NOMO-1 treated with DMSO at 0.1 percent for 48 hours (cell line): ENCODE results near the gene GPR153.

ENCODE experiments used
- DNase-seq: peaks from one replicate; lab custom pipeline; 2025; ENCODE audit not compliant: unreplicated experiment; lab: John Stamatoyannopoulos, UW

GPR153 gene

GRCh38 chr1:6269720-6270400, 9.0 kb upstream of the GPR153 start:
- no peak for DNase-seq

DNA sequence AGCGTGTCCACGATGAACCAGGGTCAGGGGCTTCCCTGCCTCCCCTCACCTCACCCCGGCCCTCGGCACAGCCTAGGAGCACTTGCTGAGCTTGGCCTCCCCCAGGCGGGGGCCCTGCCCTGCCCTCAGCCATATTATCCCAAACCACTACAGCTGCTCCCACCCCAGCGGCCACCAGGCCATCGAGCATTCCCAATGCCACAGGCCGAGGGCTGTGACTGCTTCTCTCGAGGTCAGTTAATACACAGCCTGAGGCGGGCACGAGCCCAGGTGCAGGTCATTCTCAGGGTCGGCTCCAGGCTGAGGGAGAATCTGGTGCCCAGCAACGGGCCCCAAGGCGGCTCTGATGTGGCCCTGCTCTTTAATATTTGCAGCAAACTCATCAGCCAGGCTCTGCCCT, 8.4 kb upstream of the GPR153 start:
- DNase-seq = no peak

DNA sequence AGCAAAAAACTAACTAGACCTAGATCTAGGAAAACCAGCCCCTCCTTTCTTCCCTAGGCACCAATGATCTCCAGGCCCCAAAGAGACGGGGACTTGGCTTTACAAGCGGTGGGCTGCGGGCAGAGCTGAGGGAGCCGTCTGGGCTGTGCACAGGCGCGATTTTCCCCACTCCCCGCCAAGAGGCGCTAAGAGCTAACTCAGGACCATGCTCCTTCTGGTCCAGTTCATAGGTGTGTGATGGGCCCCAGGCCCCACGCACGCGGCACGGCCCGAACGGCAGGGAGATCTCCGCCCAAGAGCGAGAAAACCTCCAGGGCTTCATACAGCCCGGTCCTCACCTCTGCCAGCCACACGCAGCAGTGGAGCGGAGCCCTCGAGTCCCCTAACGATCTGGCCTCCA, 7.5 kb upstream of the GPR153 start:
- no peak for DNase-seq

- DNase-seq = no peak
Observed at GRCh38 chr1:6267686-6268322, 6.9 kb upstream of the GPR153 start.

DNA sequence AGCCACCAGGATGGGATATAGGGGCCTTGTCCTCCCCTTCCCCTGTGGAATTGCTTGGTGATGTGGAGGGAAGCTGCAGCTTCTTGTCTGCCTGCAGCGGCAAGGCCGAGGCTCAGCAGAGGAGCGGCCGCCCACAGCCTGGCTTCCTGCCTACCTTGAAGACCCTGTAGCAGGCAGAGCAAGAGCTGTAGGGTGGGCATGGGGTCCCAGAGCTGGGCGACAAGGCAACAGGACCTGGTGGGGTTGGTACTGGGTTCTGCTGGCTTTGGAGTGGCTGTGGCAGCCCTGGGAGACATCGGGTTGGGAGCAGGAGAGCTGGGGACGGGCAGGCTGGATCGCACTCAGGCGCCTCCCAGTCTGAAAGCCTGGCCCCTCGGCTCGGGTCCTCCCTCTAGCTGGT, 5.7 kb upstream of the GPR153 start:
- no peak for DNase-seq

DNA sequence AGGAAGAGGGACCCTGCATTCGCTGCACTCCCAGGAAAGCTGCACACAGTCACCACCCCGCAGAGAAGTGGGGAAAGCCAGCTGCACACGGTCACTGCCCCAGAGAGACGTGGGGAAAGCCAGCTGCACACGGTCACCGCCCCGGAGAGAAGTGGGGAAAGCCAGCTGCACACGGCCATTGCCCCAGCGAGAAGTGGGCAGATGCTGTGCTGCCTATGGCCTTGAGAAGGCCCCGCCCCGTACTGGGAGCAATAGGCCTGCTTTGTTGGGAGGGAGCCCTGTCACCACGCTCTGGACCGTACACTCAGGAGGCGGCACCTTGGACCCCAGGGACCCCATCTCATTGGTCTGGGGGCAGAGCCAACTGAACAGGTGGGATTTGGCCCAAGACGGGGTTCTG, 4.3 kb upstream of the GPR153 start:
- DNase-seq = no peak

DNA sequence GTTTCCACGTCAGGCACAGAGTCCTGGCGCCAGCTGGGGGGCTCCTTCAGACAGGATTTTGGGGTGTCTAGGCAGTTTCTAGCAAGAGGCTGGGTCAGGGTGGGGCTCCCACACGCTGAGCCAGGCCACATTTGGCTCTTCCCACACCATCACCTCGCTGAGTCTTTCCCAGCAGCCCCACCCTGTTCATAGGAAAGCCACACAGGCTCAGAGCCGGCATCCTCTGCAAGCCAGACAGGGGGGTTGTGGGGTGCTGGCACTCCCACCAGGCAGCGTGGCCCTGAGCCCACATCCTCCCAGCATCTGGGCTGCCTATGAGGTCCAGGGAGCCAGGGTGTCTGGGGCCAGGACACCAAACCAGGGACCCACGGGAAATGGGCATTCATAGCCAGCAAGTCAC, 2.8 kb upstream of the GPR153 start:
- DNase-seq = no peak

GRCh38 chr1:6262555-6263420, 1.9 kb upstream of the GPR153 start:
- no peak for DNase-seq

DNA sequence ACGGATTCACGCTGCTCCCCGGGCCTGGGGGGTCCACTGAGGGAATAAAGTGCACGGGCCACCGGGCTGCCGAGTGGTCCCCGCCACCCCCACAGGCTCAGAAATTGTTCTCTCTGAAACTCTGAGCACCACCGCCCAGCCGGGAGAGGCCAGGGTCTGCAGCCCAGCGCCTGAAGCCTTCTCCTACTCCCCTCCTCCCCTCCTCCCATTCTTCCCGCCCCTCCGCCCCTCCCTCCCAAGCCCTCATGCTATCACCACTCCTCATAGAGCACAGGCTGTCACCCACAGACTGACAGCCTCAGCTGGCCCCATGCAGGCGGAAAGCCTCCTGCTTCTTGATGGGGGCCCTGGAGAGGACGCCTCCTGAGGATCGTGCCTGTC, 707 bp upstream of the GPR153 start:
- no peak for DNase-seq

DNA sequence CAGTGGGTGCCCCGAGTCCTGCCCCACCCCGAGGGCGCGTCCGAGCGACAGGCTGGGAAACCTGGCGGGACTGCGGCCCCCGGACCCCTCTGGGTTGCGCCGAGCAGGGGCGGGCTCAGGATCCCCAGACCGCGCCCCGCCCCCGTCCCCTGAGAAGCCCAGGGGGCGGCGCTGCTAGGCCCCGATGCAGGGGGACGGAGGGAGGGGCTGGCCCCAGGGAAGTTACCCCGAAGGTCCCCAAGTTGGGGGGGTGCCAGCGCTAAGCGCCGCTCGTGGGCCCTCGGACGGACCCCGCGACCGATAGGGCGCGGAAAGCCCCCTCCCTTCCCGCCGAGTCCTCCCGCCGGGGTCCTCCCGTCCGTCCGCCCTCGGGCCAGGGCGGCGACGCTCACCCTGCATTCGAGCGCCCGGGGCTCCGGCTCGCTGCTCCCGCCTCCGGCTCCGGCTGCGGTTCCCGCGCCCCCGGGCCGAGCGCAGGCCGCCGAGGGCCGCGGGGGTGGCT, 414 bp downstream of the GPR153 start:
- no peak for DNase-seq

DNA sequence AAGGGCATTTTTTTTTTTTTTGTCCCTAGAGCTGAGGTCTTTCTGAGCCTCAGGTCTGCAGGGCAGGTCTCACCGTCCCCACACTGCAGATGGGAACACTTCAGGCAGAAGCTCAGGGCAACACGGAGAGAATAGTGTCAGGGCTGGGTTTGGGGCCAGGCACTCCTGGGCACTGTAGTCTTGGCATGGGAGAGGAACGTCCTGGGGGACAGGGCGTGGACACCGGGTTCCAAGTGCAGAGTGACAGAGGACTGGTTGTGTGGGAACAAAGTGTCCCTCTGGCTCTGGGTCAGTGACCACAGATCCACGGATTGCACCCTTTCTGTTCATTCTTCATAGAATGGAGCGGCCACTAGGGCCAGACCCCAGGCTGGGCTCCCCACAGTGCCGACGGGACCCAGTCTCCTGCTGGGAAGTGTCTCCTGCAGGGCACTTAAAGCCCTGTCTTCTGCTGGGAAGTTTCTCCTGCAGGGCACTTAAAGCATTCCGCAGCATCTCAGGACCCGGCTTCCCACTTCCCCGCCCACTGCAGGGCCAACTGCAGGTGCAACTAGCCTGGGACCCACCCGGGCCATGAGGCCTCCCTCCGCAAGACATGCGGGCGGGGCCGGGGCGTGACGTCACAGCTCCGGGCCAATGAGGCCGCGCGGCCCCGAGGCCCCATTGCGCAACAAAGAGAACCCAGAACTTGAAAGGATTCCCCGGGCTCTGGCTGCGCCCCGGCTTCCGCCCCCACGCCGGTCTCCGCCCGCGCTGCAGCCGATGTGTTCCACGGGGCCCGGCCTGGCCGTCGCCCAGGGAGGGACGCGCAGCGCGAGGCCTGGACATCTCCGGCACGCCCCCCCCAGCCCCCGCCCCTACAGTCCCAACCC, 1.2 kb downstream of the GPR153 start:
- DNase-seq = peak; percentile 83

DNA sequence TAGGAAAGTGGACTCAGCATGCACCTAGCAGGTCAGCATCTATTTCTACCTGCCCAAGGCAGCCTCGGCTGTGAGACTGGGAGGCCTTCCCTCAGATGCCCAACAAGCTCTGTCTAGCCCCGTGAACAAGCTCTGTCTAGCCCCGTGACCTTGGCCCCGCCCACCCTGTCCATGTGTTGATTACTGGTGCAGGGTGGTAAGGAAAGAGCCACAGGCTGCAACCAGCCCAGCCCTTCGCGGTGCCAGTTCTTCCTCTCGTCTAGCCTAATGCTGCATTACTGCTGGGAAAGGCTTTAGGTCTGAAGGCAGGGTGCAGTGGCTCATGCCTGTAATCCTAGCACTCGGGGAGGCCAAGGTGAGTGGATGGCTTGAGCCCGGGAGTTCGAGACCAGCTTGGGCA, 2.2 kb downstream of the GPR153 start:
- no peak for DNase-seq

GRCh38 chr1:6257541-6258069, 3.3 kb downstream of the GPR153 start:
- DNase-seq = no peak

- DNase-seq = no peak
Observed at GRCh38 chr1:6256645-6257044, 4.3 kb downstream of the GPR153 start.

DNA sequence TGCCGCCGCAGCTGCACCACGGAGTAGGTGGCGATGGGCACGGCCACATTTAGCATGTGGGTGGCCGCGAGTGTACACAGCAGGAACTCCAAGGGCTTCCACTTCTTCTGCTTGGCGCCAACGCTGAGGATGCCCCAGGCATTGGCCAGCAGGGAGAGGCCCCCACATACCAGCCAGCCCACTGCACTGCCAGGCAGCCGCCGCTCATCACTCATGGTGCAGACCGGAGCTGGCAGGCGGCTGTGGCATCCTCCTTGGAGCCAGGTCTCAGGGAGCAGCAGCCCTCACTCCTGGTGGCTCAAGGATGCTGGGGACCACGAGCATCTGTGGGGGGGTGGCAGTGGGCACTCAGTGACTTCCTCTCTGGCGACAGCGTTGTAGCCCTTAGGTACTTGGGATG, 6.2 kb downstream of the GPR153 start:
- DNase-seq = no peak

GRCh38 chr1:6253380-6253779, 7.5 kb downstream of the GPR153 start:
- no peak for DNase-seq

- DNase-seq = no peak
Observed at GRCh38 chr1:6252374-6252710, 8.6 kb downstream of the GPR153 start.

GRCh38 chr1:6251681-6252373, 9.1 kb downstream of the GPR153 start:
- no peak for DNase-seq

DNA sequence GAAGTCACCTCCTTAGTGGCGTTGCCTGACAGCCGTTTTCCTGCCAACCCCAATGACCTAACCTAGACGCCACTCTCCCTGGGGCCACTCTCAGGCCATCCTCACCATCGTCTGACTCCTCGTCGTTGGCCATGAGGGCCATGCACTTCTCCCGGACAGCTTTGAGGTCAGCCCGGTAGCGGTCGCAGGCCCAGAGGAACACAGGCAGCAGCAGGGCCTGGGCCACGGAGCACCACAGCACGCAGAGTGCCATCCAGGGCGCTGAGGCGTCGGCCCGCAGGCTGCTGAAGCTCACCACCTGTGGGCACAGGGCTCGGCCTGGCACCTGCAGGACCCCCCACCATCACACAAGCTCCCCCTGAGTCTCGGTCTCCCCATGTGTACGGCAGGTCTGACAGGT, 9.7 kb downstream of the GPR153 start:
- no peak for DNase-seq
